ENCODE data around the gene AADAC. TPM values are rescaled to one million over a fixed set of nuclear protein-coding genes. Genes with fewer than 3 reads are reported as not detected.

The AADAC gene
- total RNA-seq, 1 donor from 2014 or later, result not detected

GRCh38 chr3:151766454-151766853 lies 47.5 kb upstream of the AADAC start:
- DNase-seq (ENCODE audit: low read depth) (peak; percentile 40), FAIRE-seq (no peak)
- Histone ChIP-seq H3K79me2 (ENCODE audit: insufficient read depth, low read length) (no peaks in the 10 kb centered on the region), H2AFZ (ENCODE audit: low read depth, low read length) (no peak overlapping the region), H3K4me2 (ENCODE audit: low read length) (no peak overlapping the region), H3K27me3 (ENCODE audit: insufficient read depth, low read length) (no peaks in the 10 kb centered on the region), H3K4me1 (ENCODE audit: insufficient read depth, low read length) (peaks cover 18% of the 10 kb centered on the region), H3K9me3 (ENCODE audit: insufficient read depth, low read depth, low read length) (no peaks in the 10 kb centered on the region), H3K27ac (ENCODE audit: low read depth, low read length) (peak overlapping the region; percentile 63), H3K9ac (ENCODE audit: low read length) (no peak overlapping the region), H4K20me1 (ENCODE audit: insufficient read depth, low read length) (no peaks in the 10 kb centered on the region), H3K36me3 (ENCODE audit: insufficient read depth, low read length) (no peaks in the 10 kb centered on the region), H3K4me3 (ENCODE audit: insufficient read depth, low read depth, low read length) (no peak overlapping the region)
- H3K27me3 Mint-ChIP-seq (ENCODE audit: low read depth, unreplicated experiment), result no peaks in the 10 kb centered on the region
- H3K36me3 Mint-ChIP-seq (ENCODE audit: low read depth, unreplicated experiment), result no peaks in the 10 kb centered on the region
- TF ChIP-seq CTCF (IDR thresholded peaks at IDR 0.05; ENCODE audit: insufficient read depth, low read depth, low read length) (no peak), EZH2 (IDR thresholded peaks at IDR 0.05; ENCODE audit: insufficient read depth, low read length) (no peak)
- peaks cover 7% of the 10 kb centered on the region for H3K4me1 Mint-ChIP-seq (ENCODE audit: low read depth, unreplicated experiment)
- H3K27ac Mint-ChIP-seq (ENCODE audit: unreplicated experiment), result no peak overlapping the region
- H3K9me3 Mint-ChIP-seq (ENCODE audit: unreplicated experiment), result no peaks in the 10 kb centered on the region
- no peak overlapping the region for H3K4me3 Mint-ChIP-seq (ENCODE audit: unreplicated experiment)

GRCh38 chr3:151768393-151768930 lies 45.5 kb upstream of the AADAC start:
- no peak for TF ChIP-seq CTCF (IDR thresholded peaks at IDR 0.05; ENCODE audit: insufficient read depth, low read depth, low read length)
- TF ChIP-seq EZH2 (IDR thresholded peaks at IDR 0.05; ENCODE audit: insufficient read depth, low read length), result no peak
- H3K4me3 ChIP-seq (ENCODE audit: insufficient read depth, low read depth, low read length), result no peak overlapping the region
- DNase-seq (ENCODE audit: low read depth) (no peak), FAIRE-seq (no peak)
- H3K4me2 ChIP-seq (ENCODE audit: low read length), result no peak overlapping the region
- no peak overlapping the region for H2AFZ ChIP-seq (ENCODE audit: low read depth, low read length)
- Mint-ChIP-seq H3K4me1 (ENCODE audit: low read depth, unreplicated experiment) (peaks cover 7% of the 10 kb centered on the region), H3K27ac (ENCODE audit: unreplicated experiment) (no peak overlapping the region), H3K36me3 (ENCODE audit: low read depth, unreplicated experiment) (no peaks in the 10 kb centered on the region), H3K27me3 (ENCODE audit: low read depth, unreplicated experiment) (no peaks in the 10 kb centered on the region), H3K4me3 (ENCODE audit: unreplicated experiment) (no peak overlapping the region), H3K9me3 (ENCODE audit: unreplicated experiment) (no peaks in the 10 kb centered on the region)
- no peaks in the 10 kb centered on the region for H4K20me1 ChIP-seq (ENCODE audit: insufficient read depth, low read length)
- H3K36me3 ChIP-seq (ENCODE audit: insufficient read depth, low read length), result no peaks in the 10 kb centered on the region
- H3K4me1 ChIP-seq (ENCODE audit: insufficient read depth, low read length), result peaks cover 18% of the 10 kb centered on the region
- H3K9me3 ChIP-seq (ENCODE audit: insufficient read depth, low read depth, low read length), result no peaks in the 10 kb centered on the region
- H3K27ac ChIP-seq (ENCODE audit: low read depth, low read length), result no peak overlapping the region
- H3K79me2 ChIP-seq (ENCODE audit: insufficient read depth, low read length), result no peaks in the 10 kb centered on the region
- H3K27me3 ChIP-seq (ENCODE audit: insufficient read depth, low read length), result no peaks in the 10 kb centered on the region
- no peak overlapping the region for H3K9ac ChIP-seq (ENCODE audit: low read length)

- FAIRE-seq (no peak), DNase-seq (ENCODE audit: low read depth) (no peak)
- Histone ChIP-seq H3K9ac (ENCODE audit: low read length) (no peak overlapping the region), H3K36me3 (ENCODE audit: insufficient read depth, low read length) (no peaks in the 10 kb centered on the region), H3K79me2 (ENCODE audit: insufficient read depth, low read length) (no peaks in the 10 kb centered on the region), H3K4me2 (ENCODE audit: low read length) (no peak overlapping the region), H3K4me3 (ENCODE audit: insufficient read depth, low read depth, low read length) (no peak overlapping the region), H4K20me1 (ENCODE audit: insufficient read depth, low read length) (no peaks in the 10 kb centered on the region), H3K27ac (ENCODE audit: low read depth, low read length) (no peak overlapping the region), H2AFZ (ENCODE audit: low read depth, low read length) (no peak overlapping the region), H3K9me3 (ENCODE audit: insufficient read depth, low read depth, low read length) (no peaks in the 10 kb centered on the region), H3K4me1 (ENCODE audit: insufficient read depth, low read length) (peaks cover 18% of the 10 kb centered on the region), H3K27me3 (ENCODE audit: insufficient read depth, low read length) (no peaks in the 10 kb centered on the region)
- H3K4me1 Mint-ChIP-seq (ENCODE audit: low read depth, unreplicated experiment), result peaks cover 7% of the 10 kb centered on the region
- no peak for TF ChIP-seq CTCF (IDR thresholded peaks at IDR 0.05; ENCODE audit: insufficient read depth, low read depth, low read length)
- no peak for TF ChIP-seq EZH2 (IDR thresholded peaks at IDR 0.05; ENCODE audit: insufficient read depth, low read length)
- no peak overlapping the region for H3K27ac Mint-ChIP-seq (ENCODE audit: unreplicated experiment)
- no peaks in the 10 kb centered on the region for H3K9me3 Mint-ChIP-seq (ENCODE audit: unreplicated experiment)
- no peak overlapping the region for H3K4me3 Mint-ChIP-seq (ENCODE audit: unreplicated experiment)
- H3K36me3 Mint-ChIP-seq (ENCODE audit: low read depth, unreplicated experiment), result no peaks in the 10 kb centered on the region
- H3K27me3 Mint-ChIP-seq (ENCODE audit: low read depth, unreplicated experiment), result no peaks in the 10 kb centered on the region
Observed at GRCh38 chr3:151769175-151769574, 44.7 kb upstream of the AADAC start.
